ENCODE measurements around the gene NRTN.

Gene NRTN

DNA sequence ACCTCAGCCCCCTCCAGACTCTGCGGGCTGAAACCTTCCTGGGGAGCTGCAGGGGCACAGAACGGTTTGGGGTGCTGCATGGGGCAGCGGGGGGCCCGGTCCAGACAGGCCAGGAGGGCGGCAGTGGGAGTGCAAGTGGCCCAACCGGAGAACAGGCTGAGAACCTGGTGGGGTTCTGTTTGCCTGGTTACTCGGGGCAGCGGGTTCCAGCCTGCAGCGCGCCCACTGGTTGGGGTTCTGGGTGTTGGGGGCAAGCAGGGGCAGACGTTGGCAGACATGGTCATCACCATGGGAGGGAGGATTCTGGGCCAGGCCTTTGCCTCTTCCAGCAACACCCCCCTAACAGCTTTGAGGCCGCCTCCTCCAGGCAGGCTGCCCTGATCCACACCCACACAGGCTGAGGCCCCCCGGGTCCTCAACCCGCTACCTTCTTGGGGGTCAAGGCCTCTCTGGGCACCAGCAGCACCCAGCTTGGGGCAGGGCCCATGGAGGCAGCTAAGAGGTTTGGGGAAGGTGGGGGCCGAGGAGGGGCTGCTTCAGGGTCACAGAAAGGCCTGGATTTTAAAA is 20.2 kb upstream of the NRTN start, which contains the start of gene PRR22:
PRR22 (minus strand) TSS at position 166 of the 567 bp plus-strand sequence; CDS start at position 80, 86 bp downstream.
- CTCF ChIA-PET = interaction anchor here (0.6 kb wide), 1 partner anchor 64 kb away, joined by 4 read pairs; no protein-coding TSS in a partner anchor
- POLR2A ChIA-PET (ENCODE audit: low non-redundant PET) = no interaction called here

DNA sequence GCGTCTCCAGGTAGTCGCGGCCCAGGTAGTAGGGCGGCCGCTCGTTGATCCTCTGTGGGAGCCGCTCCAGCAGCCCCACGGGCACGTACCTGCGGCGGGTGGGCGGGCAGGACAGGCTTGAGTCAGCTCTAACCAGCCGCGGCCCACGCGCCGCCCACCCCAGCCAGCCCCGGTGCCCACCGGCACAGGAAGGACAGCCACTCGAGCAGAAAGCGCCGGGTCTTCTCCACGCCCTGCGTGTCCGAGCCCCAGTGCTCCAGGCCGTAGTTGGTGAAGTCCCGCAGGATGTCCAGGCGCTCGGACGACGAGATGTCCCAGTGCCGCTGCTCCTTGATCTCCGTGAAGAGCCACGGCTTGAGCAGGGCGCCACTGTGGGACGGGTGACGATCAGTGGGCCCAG is 19.4 kb upstream of the NRTN start:
- DNase-seq (ENCODE audit: low spot score) = no peak
- ChIA-PET POLR2A (ENCODE audit: low non-redundant PET) (no interaction called here), CTCF (interaction anchor here (0.6 kb wide), 1 partner anchor 64 kb away, joined by 4 read pairs; no protein-coding TSS in a partner anchor)
- TF ChIP-seq, protein P1, sequence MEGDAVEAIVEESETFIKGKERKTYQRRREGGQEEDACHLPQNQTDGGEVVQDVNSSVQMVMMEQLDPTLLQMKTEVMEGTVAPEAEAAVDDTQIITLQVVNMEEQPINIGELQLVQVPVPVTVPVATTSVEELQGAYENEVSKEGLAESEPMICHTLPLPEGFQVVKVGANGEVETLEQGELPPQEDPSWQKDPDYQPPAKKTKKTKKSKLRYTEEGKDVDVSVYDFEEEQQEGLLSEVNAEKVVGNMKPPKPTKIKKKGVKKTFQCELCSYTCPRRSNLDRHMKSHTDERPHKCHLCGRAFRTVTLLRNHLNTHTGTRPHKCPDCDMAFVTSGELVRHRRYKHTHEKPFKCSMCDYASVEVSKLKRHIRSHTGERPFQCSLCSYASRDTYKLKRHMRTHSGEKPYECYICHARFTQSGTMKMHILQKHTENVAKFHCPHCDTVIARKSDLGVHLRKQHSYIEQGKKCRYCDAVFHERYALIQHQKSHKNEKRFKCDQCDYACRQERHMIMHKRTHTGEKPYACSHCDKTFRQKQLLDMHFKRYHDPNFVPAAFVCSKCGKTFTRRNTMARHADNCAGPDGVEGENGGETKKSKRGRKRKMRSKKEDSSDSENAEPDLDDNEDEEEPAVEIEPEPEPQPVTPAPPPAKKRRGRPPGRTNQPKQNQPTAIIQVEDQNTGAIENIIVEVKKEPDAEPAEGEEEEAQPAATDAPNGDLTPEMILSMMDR (conservative IDR thresholded peaks at IDR 0.05; ENCODE audit: low read depth) = no peak
- H3K27ac ChIP-seq = 0 out of 2 replicates have a peak overlapping the region, but pooled peaks have one; percentile 2

More for the DNA sequence above, 20.2 kb upstream of the NRTN start, which contains the start of gene PRR22:
- no peak for DNase-seq (ENCODE audit: low spot score)
- TF ChIP-seq, protein P1 (conservative IDR thresholded peaks at IDR 0.05; ENCODE audit: low read depth) = no peak
- no peak within 1 kb of the TSS for H3K27ac ChIP-seq

DNA sequence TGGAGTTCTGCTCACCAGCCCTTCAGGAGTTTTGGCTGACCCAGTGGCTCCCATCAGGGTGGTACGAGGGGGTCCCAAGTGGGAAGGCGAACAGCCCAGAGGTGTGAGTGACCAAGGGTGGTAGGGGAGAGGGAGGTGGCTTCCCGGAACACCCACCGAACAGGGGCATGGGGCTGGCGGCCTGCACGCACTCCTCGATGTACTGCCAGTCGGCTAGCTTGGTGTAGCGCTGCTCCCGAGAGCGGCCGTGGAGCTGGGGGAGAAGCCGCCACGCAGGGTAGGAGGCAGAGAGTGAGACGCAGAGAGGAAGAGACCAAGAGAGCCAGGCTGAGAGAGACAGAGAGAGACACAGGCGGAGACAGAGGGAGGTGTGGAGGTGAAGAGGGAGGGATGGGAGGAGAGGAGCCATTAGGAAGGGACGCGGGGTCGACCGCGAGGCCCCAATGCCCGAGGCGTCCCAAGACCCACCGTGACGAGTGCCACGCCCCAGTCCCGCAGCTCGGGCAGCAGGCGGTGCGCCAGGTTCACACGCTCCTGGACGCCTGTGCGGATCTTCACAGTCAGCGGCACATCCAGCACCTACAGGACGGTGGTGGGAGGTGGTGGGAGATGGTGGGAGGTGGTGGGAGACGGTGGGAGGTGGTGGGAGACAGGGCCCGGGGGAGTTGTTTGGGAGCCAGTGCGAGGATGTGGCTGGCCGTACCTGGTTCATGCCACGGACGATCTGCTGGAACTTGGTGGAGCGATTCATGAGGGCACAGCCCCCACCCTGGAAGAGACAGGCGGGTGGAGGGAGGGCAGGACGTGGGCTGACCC is 18.1 kb upstream of the NRTN start:
- peak overlapping the region; percentile 2; the same call in 1 of the 2 replicates for H3K27ac ChIP-seq
- CTCF ChIA-PET = no interaction called here
- DNase-seq (ENCODE audit: low spot score) = no peak
- POLR2A ChIA-PET (ENCODE audit: low non-redundant PET) = no interaction called here
- TF ChIP-seq, protein P1 (conservative IDR thresholded peaks at IDR 0.05; ENCODE audit: low read depth) = no peak

DNA sequence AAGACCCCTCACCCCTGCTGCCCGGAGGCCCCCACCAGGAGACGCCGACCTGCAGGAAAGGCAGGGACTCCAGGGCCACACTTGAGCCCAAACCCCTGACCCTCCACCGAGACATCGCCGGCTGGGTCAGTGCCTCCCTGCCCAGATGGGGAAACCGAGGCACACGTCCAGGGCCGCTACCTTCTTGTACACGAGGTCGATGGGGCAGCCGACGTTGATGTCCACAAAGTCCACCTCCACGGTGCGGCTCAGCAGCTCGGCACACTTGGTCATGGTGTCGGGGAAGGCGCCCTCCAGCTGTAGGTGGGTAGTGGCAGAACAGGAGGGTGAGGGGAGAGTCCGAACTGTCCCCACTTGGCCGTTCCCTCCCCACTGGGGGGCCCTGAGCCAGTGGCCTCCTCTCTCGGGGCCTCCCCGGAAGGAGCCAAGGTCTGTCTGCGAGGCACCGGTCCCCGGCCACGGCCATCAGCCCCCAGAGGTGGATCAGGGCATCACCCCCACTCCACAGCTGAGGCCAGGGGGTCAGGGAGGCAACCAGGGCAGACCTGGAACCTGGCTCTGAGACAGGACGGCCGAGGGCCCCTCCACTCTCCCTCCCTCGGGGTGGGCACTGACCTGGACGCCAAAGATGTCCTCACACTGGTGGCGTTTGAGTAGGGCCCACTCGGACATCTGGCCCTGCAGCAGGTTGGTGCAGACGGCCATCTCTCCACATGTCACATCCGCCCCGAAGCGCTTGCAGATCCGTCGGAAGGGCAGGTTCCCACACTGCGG is 17.3 kb upstream of the NRTN start:
- POLR2A ChIA-PET (ENCODE audit: low non-redundant PET) = no interaction called here
- DNase-seq (ENCODE audit: low spot score) = no peak
- TF ChIP-seq, protein P1 (conservative IDR thresholded peaks at IDR 0.05; ENCODE audit: low read depth) = no peak

DNA sequence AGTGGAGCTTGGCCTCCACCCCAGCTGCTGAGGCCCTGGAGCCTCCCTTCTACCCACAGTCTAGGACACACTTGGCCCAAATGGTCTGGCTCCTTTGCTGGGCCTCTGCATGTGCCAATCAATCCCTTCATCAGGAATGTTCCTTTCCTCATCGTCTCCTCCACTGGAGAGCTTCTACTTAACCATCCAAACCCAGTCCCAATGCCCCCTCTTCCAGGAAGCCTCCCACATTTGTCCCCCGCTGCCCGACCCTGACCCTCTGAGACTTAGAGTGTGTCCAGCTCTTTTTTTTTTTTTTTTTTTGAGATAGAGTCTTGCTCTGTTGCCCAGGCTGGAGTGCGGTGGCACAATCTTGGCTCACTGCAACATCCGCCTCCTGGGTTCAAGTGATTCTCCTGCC is 16.4 kb upstream of the NRTN start:
- TF ChIP-seq, protein P1 (conservative IDR thresholded peaks at IDR 0.05; ENCODE audit: low read depth) = no peak
- H3K27ac ChIP-seq = peak overlapping the region; percentile 97
- CTCF ChIA-PET = no interaction called here
- no peak for DNase-seq (ENCODE audit: low spot score)
- POLR2A ChIA-PET (ENCODE audit: low non-redundant PET) = interaction anchor here (0.6 to 0.7 kb wide), 2 partner anchors 21 to 51 kb away, joined by 5 to 7 read pairs; no protein-coding TSS in a partner anchor

More for the DNA sequence above, 17.3 kb upstream of the NRTN start:
- H3K27ac ChIP-seq = peak overlapping the region; percentile 97
- CTCF ChIA-PET = interaction anchor here (0.6 kb wide), 1 partner anchor 12 kb away, joined by 3 read pairs; no protein-coding TSS in a partner anchor

DNA sequence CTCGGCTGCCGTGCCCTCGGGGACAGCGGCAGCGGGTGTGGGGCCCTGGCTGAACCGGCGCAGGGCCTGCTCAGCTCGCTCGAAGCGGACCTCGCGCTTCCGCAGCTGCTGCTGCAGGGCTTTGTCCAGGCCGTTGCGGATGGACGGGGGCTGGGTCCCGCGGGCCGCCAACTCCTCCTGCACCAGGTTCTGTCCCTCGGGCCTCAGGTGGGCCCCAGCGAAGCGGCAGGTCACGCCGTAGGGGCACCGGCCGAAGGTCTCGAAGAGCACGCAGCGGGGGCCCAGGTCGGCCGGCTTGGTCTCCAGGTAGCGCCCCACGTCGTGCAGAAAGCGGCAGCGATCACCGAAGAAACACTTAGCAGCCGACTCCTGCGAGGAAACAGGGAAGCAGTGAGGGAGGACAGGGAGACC is 15.5 kb upstream of the NRTN start:
- DNase-seq (ENCODE audit: low spot score) = no peak
- TF ChIP-seq, protein P1 (conservative IDR thresholded peaks at IDR 0.05; ENCODE audit: low read depth) = no peak
- ChIA-PET CTCF (interaction anchor here (1.1 kb wide), 2 partner anchors 15 to 19 kb away, joined by 3 to 7 read pairs; no protein-coding TSS in a partner anchor), POLR2A (ENCODE audit: low non-redundant PET) (interaction anchor here (0.9 kb wide), 1 partner anchor 115 kb away, joined by 3 read pairs; no protein-coding TSS in a partner anchor)
- H3K27ac ChIP-seq = peak overlapping the region; percentile 97

Data from RWPE1 (cell line).